ENCODE measurements around the gene TTC3.

DNA sequence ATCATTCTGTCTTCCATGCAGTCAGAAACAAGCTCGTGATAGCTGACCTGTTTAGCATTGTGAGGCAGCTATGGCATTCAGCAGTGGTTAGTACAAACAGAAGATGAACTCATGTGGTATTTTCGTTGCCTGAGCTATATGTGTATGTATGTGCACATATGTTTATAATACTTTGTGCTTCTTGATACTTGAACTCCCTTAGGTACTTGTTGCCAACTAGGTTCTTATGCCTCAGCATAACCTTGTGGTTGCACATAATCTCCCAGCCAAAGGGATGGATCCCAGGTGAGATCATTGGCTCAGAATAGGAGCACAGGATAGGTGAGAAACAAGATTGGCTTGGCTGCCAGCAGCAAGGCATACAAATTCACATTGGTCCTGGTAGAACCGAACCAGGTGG, 108.0 kb downstream of the TTC3 start:
- no peak for TF ChIP-seq GATA2 (IDR thresholded peaks at IDR 0.05; ENCODE audit: low read depth, low read length)
- TF ChIP-seq GATA3 (IDR thresholded peaks at IDR 0.05; ENCODE audit: low read depth, low read length) = no peak
